Smooth muscle cell of trachea (primary cell): ENCODE data around the gene CDCA4. TPM values are rescaled to one million over a fixed set of nuclear protein-coding genes. Genes with fewer than 3 reads are reported as not detected.

ENCODE experiments used
- total RNA-seq: library from RNA; depleted of rRNA; stranded (reverse); fragments of >200 nt; gene quantifications from 2 replicates; pipeline ENCODE4 v1.2.1, GENCODE V29; 2014

The CDCA4 gene
- total RNA-seq: 9.6 and 19.6 TPM in 2 replicates

DNA sequence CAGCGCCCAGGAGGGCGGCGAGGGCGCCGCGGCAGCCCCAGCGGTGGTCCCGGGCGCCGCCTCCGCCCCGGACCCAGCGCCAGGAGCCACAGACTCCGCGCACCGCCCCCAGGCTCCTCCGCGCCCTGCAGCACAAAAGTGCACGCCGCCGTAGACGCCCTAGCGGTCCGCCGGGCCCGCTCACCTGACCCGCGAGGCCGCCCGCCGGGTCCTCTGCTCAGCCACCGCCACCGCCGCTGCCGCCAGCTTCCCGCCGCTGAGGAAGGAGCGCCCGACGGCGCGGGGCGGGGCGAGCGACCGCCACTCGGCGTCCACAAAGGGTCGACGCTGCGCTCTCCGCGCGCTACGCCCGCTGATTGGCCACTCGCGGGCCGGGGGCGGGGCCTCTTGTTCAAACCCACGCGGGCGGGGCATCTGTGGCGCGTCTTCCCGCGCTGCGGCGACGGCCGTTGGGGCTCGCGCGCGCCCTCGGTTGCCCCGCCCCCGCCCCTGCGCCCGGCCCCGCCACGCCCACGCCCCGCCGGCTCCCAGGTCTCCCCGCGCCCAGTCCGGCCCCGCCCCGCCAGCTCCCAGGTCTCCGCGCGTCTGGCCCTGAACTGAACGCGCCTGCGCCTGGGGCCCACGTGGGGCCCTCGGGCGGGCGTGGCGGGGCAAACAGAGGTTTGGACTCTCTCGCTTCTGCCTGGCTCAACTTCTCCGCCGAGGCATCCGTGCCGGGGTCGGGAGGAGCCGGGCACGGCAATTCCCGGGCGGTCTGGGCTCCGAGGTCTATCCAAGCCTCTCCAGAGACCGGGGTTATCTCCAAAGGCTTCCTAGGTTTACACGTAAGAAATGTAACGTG lies at the start of gene CDCA4:
Gene CDCA4, minus strand, starts transcription at position 269 of the 841 bp plus-strand sequence. CDS start 9,154 bp downstream, outside the sequence.

DNA sequence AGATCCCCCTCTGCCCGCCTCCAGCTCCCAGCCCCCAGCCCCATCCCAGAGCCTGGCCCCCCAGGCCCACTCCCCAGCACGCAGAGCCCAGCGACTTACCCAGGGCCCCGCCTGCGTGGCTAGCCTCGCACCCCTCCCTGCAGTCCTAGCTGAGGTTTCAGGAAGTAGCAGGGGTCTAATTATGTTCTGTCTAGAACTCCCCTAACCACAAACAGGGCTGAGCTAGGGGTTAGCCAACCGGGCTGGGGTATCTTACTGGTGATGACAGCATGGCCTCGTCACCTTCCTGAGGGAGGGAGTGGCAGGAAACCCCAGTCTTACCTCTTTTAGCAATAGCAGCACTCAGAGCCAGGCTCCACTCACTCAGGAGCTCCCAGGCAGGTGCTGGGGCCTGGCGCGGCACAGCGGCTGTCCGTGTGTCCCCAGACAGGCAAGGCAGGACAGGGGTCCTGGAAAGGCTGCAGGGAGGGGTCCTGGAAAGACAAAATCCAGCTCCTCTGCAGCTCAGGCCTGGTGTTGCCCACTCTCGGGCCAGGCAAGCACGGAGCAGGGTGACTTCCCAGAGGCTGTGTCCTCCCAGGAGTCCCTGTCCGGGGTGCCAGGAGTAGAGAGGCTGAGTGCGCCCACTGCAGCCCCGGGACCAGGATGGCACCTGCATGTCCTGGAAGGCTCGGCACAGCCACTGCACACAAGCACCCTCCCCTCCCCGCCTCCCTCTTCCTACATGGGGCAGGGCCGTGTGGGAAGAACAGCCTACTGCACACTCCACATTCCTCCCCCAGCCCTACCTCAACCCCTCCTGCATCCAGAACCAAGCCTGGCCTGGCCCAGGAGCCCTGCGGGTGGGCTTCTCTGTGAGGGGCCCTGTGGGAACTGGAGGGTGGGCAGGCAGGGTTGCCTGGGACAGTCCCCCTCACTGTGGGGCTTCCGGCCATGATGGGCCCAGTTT lies 44.7 kb upstream of the CDCA4 start, which contains the start of gene GPR132:
Gene GPR132, minus strand, starts transcription at position 151 of the 949 bp plus-strand sequence. CDS start 10,010 bp downstream, outside the sequence.

DNA sequence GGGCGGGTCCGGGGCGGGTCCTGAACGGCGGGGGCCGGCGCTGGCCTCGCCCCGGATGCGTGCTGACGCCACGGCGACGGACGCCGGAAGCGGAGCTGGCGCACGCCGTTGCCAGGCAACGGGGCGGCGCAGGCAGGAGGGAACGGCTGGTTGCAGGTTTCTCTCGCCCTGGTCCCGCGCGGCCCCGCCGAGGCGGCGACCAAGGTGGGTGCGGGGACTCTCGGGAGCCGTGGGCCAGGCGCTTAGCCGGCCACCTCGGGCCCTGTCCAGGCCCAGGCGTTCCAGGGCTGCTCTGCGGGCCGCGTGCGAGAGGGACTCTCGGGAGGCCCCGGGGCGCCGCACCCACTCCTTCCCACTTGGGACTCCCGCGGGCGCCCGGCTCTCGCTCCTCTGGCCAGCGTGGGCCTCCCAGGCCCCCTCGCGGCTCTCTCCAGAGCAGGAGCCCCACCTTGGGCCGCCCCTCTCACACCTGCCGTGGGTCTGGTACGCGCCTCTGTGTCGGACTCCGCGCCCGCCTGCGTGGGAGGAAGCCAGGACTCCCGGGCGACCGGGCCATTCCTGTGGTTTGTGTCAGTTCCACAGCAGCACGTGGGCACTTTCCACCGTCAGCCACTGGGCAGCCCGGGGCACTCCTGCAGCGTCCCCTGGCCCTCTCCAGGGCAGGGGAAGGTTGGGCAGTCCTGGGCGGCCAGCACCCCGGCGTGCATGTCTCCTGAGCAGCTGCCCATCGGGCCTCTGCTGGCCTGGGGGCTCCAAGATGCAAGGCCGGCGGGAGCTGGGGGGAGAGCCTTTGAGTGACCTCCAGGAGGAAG lies 35.0 kb downstream of the CDCA4 start, which contains the start of gene CLBA1:
Gene CLBA1, plus strand, starts transcription at position 114 of the 812 bp plus-strand sequence. Its CDS starts 644 bp downstream, at position 758.

DNA sequence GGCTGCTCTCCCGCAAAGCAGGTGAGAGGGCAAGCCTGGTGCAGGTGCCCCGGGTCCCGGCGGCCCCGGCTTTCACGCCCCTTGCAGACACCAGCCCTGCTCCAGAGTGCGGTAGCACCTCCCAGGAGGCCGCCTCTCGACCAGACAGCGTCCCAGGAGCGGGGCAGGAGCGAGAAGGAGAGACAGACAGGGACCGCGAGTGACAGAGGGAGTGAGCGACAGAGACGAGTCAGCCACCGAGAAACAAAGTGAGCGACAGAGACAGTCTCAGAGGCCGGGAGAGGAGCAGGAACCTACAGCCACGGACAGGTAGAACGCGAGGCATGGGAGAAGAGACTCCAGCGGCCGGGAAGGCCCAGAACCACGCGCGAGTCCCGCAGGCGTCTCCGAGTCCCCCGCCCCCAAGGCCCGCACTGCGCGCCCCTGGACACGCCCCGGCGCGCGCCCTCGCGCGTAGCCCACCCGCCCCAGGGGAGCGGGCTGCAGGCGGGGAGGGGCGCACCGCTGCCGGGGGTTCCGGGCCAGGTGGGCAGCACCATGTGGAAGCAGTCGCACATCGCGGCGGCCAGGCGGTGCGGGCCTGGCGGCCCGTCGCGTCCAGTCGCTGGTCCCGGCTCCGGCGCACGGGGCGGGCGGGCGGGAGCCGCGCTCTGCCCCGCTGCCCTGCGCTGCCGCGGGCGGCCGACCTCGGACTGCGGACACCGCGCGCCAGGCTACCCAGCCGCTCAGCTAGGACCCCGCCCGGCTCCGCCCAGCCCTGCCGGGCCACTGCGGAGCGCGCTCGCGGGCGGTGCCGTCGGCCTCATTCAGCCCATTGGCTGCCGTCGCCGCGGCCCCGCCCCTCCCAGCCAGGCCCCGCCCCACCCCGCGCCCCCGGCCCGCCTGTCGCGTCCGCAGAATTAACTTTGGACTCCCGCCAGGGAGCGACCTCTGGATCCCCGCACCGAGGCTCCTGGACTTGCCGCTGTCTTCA lies 42.9 kb downstream of the CDCA4 start, which contains the start of gene AHNAK2:
Gene AHNAK2, minus strand, starts transcription at position 694 of the 973 bp plus-strand sequence. Its CDS starts 137 bp downstream, at position 557.

Other genes with a start within 250 kb of the CDCA4 start
- gene AKT1, start 225.3 kb downstream of the CDCA4 start, total RNA-seq: 158 and 216 TPM in 2 replicates
- 3.2 and 5.6 TPM in 2 replicates for gene ZBTB42, start 220.0 kb downstream of the CDCA4 start, total RNA-seq
- 14.7 and 28.0 TPM in 2 replicates for gene CEP170B, start 155.8 kb downstream of the CDCA4 start, total RNA-seq
- under 0.01 TPM in 2 replicates for gene PLD4, start 96.2 kb downstream of the CDCA4 start, total RNA-seq
- 279 and 407 TPM in 2 replicates for gene AHNAK2, start 42.7 kb downstream of the CDCA4 start, total RNA-seq
- 9.8 and 10.6 TPM in 2 replicates for gene CLBA1, start 35.3 kb downstream of the CDCA4 start, total RNA-seq
- gene GPR132, start 44.3 kb upstream of the CDCA4 start, total RNA-seq: 0.15 and 0.33 TPM in 2 replicates
- gene JAG2, start 147.7 kb upstream of the CDCA4 start, total RNA-seq: 1.6 and 2.3 TPM in 2 replicates
- gene NUDT14, start 160.2 kb upstream of the CDCA4 start, total RNA-seq: 8.3 and 13.8 TPM in 2 replicates
- gene BTBD6, start 227.4 kb upstream of the CDCA4 start, total RNA-seq: 57.5 and 64.8 TPM in 2 replicates